ENCODE results near the gene COL6A3. TPM values are rescaled to one million over a fixed set of nuclear protein-coding genes. Genes with fewer than 3 reads are reported as not detected.

Gene COL6A3
- total and polyA plus RNA-seq, 2 experiments from 2014 or later = 1.3 to 4.1 TPM

- no peaks in the 10 kb centered on the region for H3K36me3 ChIP-seq
- H3K9me3 ChIP-seq (ENCODE audit: low read depth) = no peaks in the 10 kb centered on the region
- no peaks in the 10 kb centered on the region for H3K27me3 ChIP-seq
- TF ChIP-seq CTCF (IDR thresholded peaks at IDR 0.05; ENCODE audit: low read depth, low read length) = no peak
- DNase-seq (ENCODE audit: low read depth in 1 of 2, low spot score in 1 of 2) = no peak
- no peak overlapping the region for H3K27ac ChIP-seq
- no peak overlapping the region for H3K4me3 ChIP-seq
- H3K4me1 ChIP-seq (ENCODE audit: low read depth) = peaks cover 25% of the 10 kb centered on the region
Observed at GRCh38 chr2:237300739-237301138, 113.2 kb downstream of the COL6A3 start.

- H3K9me3 ChIP-seq (ENCODE audit: low read depth) = no peaks in the 10 kb centered on the region
- H3K36me3 ChIP-seq = no peaks in the 10 kb centered on the region
- no peaks in the 10 kb centered on the region for H3K27me3 ChIP-seq
- H3K4me1 ChIP-seq (ENCODE audit: low read depth) = peaks cover 25% of the 10 kb centered on the region
- H3K4me3 ChIP-seq = no peak overlapping the region
- TF ChIP-seq CTCF (IDR thresholded peaks at IDR 0.05; ENCODE audit: low read depth, low read length) = no peak
- peak in 1 of 2 donors; percentile 88 for DNase-seq (ENCODE audit: low read depth in 1 of 2, low spot score in 1 of 2)
- no peak overlapping the region for H3K27ac ChIP-seq
Observed at GRCh38 chr2:237299906-237300305, 114.1 kb downstream of the COL6A3 start.

- peak; percentile 68 to 77 for DNase-seq (ENCODE audit: low read depth in 1 of 2, low spot score in 1 of 2)
- Histone ChIP-seq H3K36me3 (no peaks in the 10 kb centered on the region), H3K4me1 (ENCODE audit: low read depth) (peaks cover 37% of the 10 kb centered on the region), H3K4me3 (no peak overlapping the region), H3K27ac (peak overlapping the region; percentile 87), H3K9me3 (ENCODE audit: low read depth) (no peaks in the 10 kb centered on the region), H3K27me3 (no peaks in the 10 kb centered on the region)
- no peak for TF ChIP-seq CTCF (IDR thresholded peaks at IDR 0.05; ENCODE audit: low read depth, low read length)
Observed at GRCh38 chr2:237298151-237299118, 115.5 kb downstream of the COL6A3 start.

- Histone ChIP-seq H3K4me3 (no peak overlapping the region), H3K36me3 (no peaks in the 10 kb centered on the region), H3K4me1 (ENCODE audit: low read depth) (peaks cover 37% of the 10 kb centered on the region), H3K27ac (peak overlapping the region; percentile 87), H3K27me3 (no peaks in the 10 kb centered on the region), H3K9me3 (ENCODE audit: low read depth) (no peaks in the 10 kb centered on the region)
- no peak for DNase-seq (ENCODE audit: low read depth in 1 of 2, low spot score in 1 of 2)
- no peak for TF ChIP-seq CTCF (IDR thresholded peaks at IDR 0.05; ENCODE audit: low read depth, low read length)
Observed at GRCh38 chr2:237297421-237298150, 116.4 kb downstream of the COL6A3 start.

- peaks cover 38% of the 10 kb centered on the region for H3K4me1 ChIP-seq (ENCODE audit: low read depth)
- DNase-seq (ENCODE audit: low read depth in 1 of 2, low spot score in 1 of 2) = peak in 1 of 2 donors; percentile 44
Observed at GRCh38 chr2:237296756-237297155, 117.2 kb downstream of the COL6A3 start.

More at GRCh38 chr2:237296756-237297155, 117.2 kb downstream of the COL6A3 start:
- no peaks in the 10 kb centered on the region for H3K9me3 ChIP-seq (ENCODE audit: low read depth)
- H3K27me3 ChIP-seq = no peaks in the 10 kb centered on the region
- H3K27ac ChIP-seq = no peak overlapping the region
- H3K4me3 ChIP-seq = no peak overlapping the region
- no peak for TF ChIP-seq CTCF (IDR thresholded peaks at IDR 0.05; ENCODE audit: low read depth, low read length)
- H3K36me3 ChIP-seq = no peaks in the 10 kb centered on the region
